ENCODE results near the gene RNF14. TPM values are rescaled to one million over a fixed set of nuclear protein-coding genes. Genes with fewer than 3 reads are reported as not detected.

The RNF14 gene
- total RNA-seq, 1 experiment from 2014 or later: 72.1 TPM

GRCh38 chr5:142009886-142010285, 41.0 kb downstream of the RNF14 start:
- TF ChIP-seq TCF7L2 (IDR thresholded peaks at IDR 0.05; ENCODE audit: low read depth, low read length) (no peak), POLR2AphosphoS5 (IDR thresholded peaks at IDR 0.05; ENCODE audit: low read depth, low read length) (no peak), SIN3A (IDR thresholded peaks at IDR 0.05; ENCODE audit: borderline replicate concordance, insufficient read depth, low read depth, low read length) (no peak), REST (IDR thresholded peaks at IDR 0.05; ENCODE audit: insufficient read depth in 1 of 2, low read depth in 2 of 2, low read length in 1 of 2) (no peak), CTCF (IDR thresholded peaks at IDR 0.05) (no peak)
- Histone ChIP-seq H3K4me3 (ENCODE audit: low read depth in 2 of 2, low read length in 2 of 2) (no peak overlapping the region), H3K36me3 (ENCODE audit: control insufficient read depth, insufficient read depth, low read length) (peaks cover 14% of the 10 kb centered on the region), H3K4me1 (ENCODE audit: control insufficient read depth, insufficient read depth, low read length) (peaks cover 17% of the 10 kb centered on the region), H3K27ac (ENCODE audit: low read length) (no peak overlapping the region), H3K27me3 (ENCODE audit: control insufficient read depth, insufficient read depth, low read length) (no peaks in the 10 kb centered on the region), H3K9me3 (ENCODE audit: control insufficient read depth, insufficient read depth, low read depth, low read length) (no peaks in the 10 kb centered on the region)
- ATAC-seq (no peak), DNase-seq (ENCODE audit: low read depth, low spot score) (no peak)
- intact Hi-C loops (cut with micrococcal nuclease; ENCODE audit: unreplicated experiment) (no loop called here), in situ Hi-C loops (cut with HindIII; ENCODE audit: low pct_unique_long_range_greater_than_20kb, low sequenced_read_pairs) (no loop called here)
- CTCF ChIA-PET: interaction anchor here (0.6 kb wide), 2 partner anchors 52 to 353 kb away, joined by 3 read pairs; no protein-coding TSS in a partner anchor
- POLR2A ChIA-PET: interaction anchor here (0.5 to 0.6 kb wide), 2 partner anchors 71 to 539 kb away, joined by 4 read pairs; no protein-coding TSS in a partner anchor
- BruUV-seq (replicated peaks): no TSS peak

- no peak for DNase-seq (ENCODE audit: low read depth, low spot score)
- Histone ChIP-seq H3K4me3 (ENCODE audit: low read depth in 2 of 2, low read length in 2 of 2) (peak overlapping the region; percentile 83 to 99), H3K27ac (ENCODE audit: low read length) (peak overlapping the region; percentile 96), H3K27me3 (ENCODE audit: control insufficient read depth, insufficient read depth, low read length) (no peaks in the 10 kb centered on the region), H3K9me3 (ENCODE audit: control insufficient read depth, insufficient read depth, low read depth, low read length) (no peaks in the 10 kb centered on the region), H3K4me1 (ENCODE audit: control insufficient read depth, insufficient read depth, low read length) (peaks cover 25% of the 10 kb centered on the region), H3K36me3 (ENCODE audit: control insufficient read depth, insufficient read depth, low read length) (peaks cover 3% of the 10 kb centered on the region)
- intact Hi-C loops (cut with micrococcal nuclease; ENCODE audit: unreplicated experiment): loop anchor here (2.0 kb wide), 1 partner anchor 133 kb away; no protein-coding TSS in a partner anchor
- TF ChIP-seq REST (IDR thresholded peaks at IDR 0.05; ENCODE audit: insufficient read depth in 1 of 2, low read depth in 2 of 2, low read length in 1 of 2) (no peak), CTCF (IDR thresholded peaks at IDR 0.05) (no peak), SIN3A (IDR thresholded peaks at IDR 0.05; ENCODE audit: borderline replicate concordance, insufficient read depth, low read depth, low read length) (no peak), POLR2AphosphoS5 (IDR thresholded peaks at IDR 0.05; ENCODE audit: low read depth, low read length) (no peak), TCF7L2 (IDR thresholded peaks at IDR 0.05; ENCODE audit: low read depth, low read length) (no peak)
- CTCF ChIA-PET: interaction anchor here (0.5 to 1.5 kb wide), 5 partner anchors 13 to 313 kb away, joined by 3 to 12 read pairs (median 6); partner anchors contain the start of gene SPRY4
- POLR2A ChIA-PET: no interaction called here
- ATAC-seq: no peak
- in situ Hi-C loops (cut with HindIII; ENCODE audit: low pct_unique_long_range_greater_than_20kb, low sequenced_read_pairs): no loop called here
- TSS peak; percentile 63 for BruUV-seq (replicated peaks)
Measured at GRCh38 chr5:142011572-142012185, 42.8 kb downstream of the RNF14 start.
